ENCODE results near the gene BUB1B.

Gene BUB1B

DNA sequence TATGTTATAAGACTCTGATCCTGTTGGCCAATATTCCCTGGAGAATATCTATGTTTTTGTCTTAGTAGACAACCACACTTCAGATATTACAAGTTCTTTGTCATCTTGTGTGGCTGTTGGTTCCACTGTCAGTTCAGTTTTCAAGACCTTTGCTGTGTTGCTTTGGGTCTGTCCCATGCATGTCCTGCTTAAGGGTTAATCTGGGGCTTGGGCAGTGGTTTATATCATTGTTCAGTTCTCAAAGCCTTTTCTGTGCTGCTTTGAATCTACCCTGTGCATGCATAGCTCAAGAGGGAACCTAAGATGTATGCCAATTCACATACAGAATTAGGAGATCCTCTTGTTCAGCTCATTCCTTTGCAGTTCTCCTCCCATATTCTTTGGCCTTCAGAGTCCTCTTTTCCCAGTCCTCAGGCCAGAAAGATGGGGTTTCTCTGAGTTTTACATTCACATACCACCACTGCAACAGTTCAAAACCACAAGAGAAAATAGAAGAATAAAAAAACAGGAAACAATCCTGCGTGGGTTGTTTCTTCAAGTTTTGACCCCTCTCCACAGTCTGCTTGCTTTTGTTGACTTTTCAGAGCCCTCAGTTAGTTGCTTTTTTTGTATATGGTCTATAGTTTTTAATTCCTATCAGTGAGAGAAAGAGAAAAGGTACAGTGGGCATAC, 21.6 kb downstream of the BUB1B start:
- Histone ChIP-seq H3K4me3 (no peak overlapping the region), H3K27me3 (ENCODE audit: low read depth) (no peaks in the 10 kb centered on the region), H3K36me3 (replicated peaks) (peaks cover 64% of the 10 kb centered on the region), H3K9me3 (no peaks in the 10 kb centered on the region), H3K4me1 (peaks cover 4% of the 10 kb centered on the region; the same call in 1 of the 2 replicates)
- DNase-seq (ENCODE audit: low spot score in 2 of 2): no peak
- in situ Hi-C loops (cut with MboI; ENCODE audit: low sequenced_read_pairs): loop anchor here (25.0 kb wide), 1 partner anchor 1180 kb away; no protein-coding TSS in a partner anchor

DNA sequence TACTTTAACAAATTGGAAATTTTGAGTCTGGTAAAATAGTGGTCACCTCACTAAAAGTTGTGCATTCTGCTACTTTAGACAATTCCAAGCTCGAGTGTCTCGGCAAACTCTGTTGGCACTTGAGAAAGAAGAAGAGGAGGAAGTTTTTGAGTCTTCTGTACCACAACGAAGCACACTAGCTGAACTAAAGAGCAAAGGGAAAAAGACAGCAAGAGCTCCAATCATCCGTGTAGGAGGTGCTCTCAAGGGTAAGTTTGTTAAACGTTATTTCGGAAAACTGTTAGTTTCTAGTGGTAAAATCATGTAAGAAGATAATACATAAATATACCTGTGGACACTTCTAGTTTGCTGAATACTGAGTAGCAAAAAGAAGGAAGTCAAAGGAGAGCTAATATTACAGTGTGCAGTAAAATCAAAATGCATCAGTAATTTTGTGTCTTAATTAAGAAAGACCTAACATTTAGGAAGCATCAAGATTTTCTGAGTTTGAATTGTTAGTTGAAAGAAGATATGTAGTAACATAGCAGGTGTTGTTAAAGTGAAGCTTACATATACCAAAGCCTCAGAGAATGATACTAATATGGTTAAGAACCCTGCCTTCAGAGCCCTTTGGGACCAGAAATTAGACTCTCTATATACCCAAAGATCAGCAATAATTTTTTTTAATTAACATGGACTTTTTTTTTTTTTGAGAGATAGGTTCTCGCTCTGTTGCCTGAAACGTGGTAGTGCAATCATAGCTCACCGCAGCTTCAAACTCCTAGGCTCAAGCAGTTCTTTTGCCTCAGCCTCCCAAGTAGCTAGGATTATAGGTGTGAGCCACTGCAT, 23.0 kb downstream of the BUB1B start:
- in situ Hi-C loops (cut with MboI; ENCODE audit: low sequenced_read_pairs): loop anchor here (25.0 kb wide), 1 partner anchor 1178 kb away; no protein-coding TSS in a partner anchor
- Histone ChIP-seq H3K9me3 (no peaks in the 10 kb centered on the region), H3K4me1 (peaks cover 2% of the 10 kb centered on the region; the same call in 1 of the 2 replicates), H3K4me3 (no peak overlapping the region), H3K27me3 (ENCODE audit: low read depth) (no peaks in the 10 kb centered on the region), H3K36me3 (replicated peaks) (peaks cover 72% of the 10 kb centered on the region)
- no peak for DNase-seq (ENCODE audit: low spot score in 2 of 2)

DNA sequence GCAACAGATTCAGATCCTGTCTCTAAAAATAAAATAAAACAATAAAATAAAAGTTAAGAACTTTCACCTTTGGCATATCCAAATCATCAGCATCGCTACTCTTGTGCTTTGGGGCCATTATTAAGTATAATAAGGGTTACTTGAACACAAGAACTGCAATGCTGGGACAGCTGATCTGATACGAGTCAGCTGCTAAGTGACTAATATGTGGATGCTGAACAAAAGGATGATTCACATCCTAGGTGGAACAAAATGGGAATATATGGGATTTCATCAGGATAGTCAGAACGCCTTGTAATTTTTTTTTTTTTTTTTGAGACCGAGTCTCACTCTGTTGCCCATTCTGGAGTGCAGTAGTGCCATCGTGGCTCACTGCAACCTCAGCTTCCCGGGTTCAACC, 29.7 kb downstream of the BUB1B start:
- Histone ChIP-seq H3K4me1 (peaks cover 3% of the 10 kb centered on the region; the same call in 1 of the 2 replicates), H3K9me3 (no peaks in the 10 kb centered on the region), H3K36me3 (replicated peaks) (peaks cover 80% of the 10 kb centered on the region), H3K27me3 (ENCODE audit: low read depth) (no peaks in the 10 kb centered on the region), H3K4me3 (no peak overlapping the region)
- no peak for DNase-seq (ENCODE audit: low spot score in 2 of 2)
- in situ Hi-C loops (cut with MboI; ENCODE audit: low sequenced_read_pairs): loop anchor here (10.0 to 25.0 kb wide), 2 partner anchors 146 to 1172 kb away; no protein-coding TSS in a partner anchor

DNA sequence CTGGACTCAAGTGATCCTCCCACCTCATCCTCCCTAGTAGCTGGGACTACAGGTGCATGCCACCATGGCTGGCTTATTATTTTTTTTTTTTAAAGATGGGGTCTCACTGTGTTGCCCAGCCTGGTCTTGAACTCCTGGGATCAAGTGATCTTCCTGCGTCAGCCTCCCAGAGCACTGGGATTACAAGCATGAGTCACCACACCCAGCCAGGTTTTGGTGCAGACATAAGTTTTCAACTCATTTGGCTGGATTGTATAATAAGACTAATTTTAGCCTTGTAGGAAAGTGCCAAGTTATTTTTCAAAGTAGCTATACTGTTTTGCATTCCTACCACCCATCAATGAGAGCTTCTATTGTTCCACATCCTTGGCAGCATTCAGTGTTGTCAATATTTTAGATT, 32.1 kb downstream of the BUB1B start:
- Histone ChIP-seq H3K4me1 (peaks cover 3% of the 10 kb centered on the region; the same call in 1 of the 2 replicates), H3K36me3 (replicated peaks) (peaks cover 86% of the 10 kb centered on the region), H3K4me3 (no peak overlapping the region), H3K9me3 (no peaks in the 10 kb centered on the region), H3K27me3 (ENCODE audit: low read depth) (no peaks in the 10 kb centered on the region)
- DNase-seq (ENCODE audit: low spot score in 2 of 2): no peak
- in situ Hi-C loops (cut with MboI; ENCODE audit: low sequenced_read_pairs): loop anchor here (10.0 to 25.0 kb wide), 2 partner anchors 148 to 1169 kb away; no protein-coding TSS in a partner anchor

DNA sequence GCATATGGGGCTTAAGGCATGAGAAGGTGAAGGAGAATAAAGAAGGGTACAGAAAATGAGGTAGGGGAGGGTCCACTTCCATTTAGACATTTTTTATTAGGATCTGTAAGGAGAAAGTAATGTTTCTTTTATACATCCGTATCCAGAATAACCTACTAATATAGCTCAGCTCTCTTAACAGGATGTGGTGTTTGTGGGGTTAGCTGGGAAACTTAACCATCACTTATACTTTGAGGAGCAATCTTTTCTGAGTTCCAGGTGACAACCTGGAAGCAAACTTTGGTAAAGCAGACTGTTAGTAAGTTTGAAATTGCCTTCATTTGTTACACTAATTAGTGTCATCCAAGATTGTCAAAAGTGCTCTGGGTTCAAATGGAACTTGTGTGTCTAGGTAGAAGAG, 36.6 kb downstream of the BUB1B start:
- Histone ChIP-seq H3K27me3 (ENCODE audit: low read depth) (no peaks in the 10 kb centered on the region), H3K36me3 (replicated peaks) (peaks cover 92% of the 10 kb centered on the region), H3K9me3 (no peaks in the 10 kb centered on the region), H3K4me1 (peaks cover 1% of the 10 kb centered on the region; the same call in 1 of the 2 replicates), H3K4me3 (no peak overlapping the region)
- no peak for DNase-seq (ENCODE audit: low spot score in 2 of 2)
- in situ Hi-C loops (cut with MboI; ENCODE audit: low sequenced_read_pairs): loop anchor here (10.0 to 25.0 kb wide), 2 partner anchors 153 to 1165 kb away; no protein-coding TSS in a partner anchor

DNA sequence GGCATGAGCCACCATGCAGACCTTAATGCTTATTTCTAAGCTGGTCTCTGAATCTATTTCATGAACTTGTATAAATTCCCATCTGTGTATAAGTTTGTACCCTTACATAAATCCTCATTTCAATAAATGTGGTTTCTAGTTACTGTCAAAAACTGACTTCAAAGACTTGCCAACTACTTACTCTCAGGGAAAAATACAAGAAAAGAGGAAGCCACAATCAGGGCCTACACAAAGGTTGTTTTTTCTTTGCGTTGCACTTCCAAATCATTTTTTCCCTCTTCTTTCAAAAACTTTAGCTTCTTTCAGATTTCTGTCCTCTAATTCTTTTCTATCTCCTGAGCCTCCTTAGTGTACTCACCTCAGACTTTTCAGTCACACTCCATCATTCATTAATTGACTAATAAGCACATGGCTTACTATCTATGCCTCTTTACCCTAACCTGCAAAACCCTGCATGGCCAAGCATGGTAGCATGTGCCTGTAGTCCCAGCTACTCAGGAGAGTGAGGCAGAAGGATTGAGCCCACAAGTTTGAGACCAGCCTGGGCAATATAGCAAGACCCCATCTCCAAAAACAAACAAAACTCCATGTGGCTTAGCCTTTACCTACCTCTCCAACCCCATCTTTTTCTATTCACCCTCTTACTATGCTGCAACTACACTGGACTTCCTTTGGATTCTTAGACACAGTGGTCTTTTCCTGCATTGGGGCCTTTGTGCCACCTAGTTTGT, 37.7 kb downstream of the BUB1B start:
- Histone ChIP-seq H3K36me3 (replicated peaks) (peaks cover 95% of the 10 kb centered on the region), H3K9me3 (no peaks in the 10 kb centered on the region), H3K4me1 (no peaks in the 10 kb centered on the region), H3K27me3 (ENCODE audit: low read depth) (no peaks in the 10 kb centered on the region), H3K4me3 (no peak overlapping the region)
- in situ Hi-C loops (cut with MboI; ENCODE audit: low sequenced_read_pairs): loop anchor here (10.0 to 25.0 kb wide), 2 partner anchors 154 to 1164 kb away; no protein-coding TSS in a partner anchor
- no peak for DNase-seq (ENCODE audit: low spot score in 2 of 2)

DNA sequence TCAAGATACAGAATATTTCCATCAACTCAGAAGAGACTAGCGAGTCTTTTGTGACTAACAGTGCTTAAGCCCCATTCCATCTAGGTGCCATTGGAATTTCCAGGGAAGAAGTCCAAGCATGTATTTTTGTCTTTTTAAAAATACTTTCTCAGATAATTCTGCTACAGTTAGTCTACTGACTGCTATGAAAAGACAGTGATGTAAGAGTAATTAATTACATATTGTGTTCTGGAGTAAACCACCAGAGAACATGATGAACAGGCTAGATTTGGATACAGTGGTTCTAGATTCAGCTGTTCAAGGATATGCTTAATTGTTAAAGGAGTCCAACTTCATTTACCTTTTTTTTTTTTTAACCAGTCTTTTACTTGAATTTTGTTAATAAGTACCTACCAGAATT, 43.2 kb downstream of the BUB1B start:
- in situ Hi-C loops (cut with MboI; ENCODE audit: low sequenced_read_pairs): no loop called here
- no peak for DNase-seq (ENCODE audit: low spot score in 2 of 2)

DNA sequence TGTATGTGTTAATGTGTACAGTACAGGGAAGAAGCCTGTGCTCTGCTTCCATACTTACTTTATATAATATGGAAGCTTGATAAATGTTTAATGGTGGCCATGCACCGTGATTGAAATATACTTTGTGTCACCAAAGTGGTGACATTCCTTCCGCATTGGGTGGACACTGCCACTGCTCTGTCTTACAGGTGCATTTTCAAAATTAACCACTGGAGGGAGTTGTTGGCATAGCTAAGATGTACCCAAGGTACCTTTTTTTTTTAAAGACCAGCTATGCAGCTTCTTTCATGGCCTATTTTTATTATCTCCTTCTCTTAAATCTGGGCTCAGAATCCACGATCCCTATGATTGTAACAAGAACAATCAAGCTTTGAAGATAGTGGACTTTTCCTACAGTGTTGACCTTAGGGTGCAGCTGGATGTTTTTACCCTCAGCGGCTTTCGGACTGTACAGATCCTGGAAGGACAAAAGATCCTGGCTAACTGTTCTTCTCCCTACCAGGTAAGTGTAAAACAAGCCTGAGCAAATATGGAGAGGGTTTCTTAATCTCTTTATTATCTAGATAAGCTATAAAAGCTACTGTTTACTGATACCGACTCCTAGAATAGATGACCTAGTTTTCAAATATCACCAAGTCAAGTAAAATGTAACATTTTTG, 56.4 kb downstream of the BUB1B start:
- Histone ChIP-seq H3K27me3 (ENCODE audit: low read depth) (no peaks in the 10 kb centered on the region), H3K4me1 (no peaks in the 10 kb centered on the region), H3K9me3 (no peaks in the 10 kb centered on the region), H3K4me3 (no peak overlapping the region), H3K36me3 (replicated peaks) (peaks cover 89% of the 10 kb centered on the region)
- in situ Hi-C loops (cut with MboI; ENCODE audit: low sequenced_read_pairs): no loop called here
- peak; percentile 59 to 66 for DNase-seq (ENCODE audit: low spot score in 2 of 2)

More for the DNA sequence above, 43.2 kb downstream of the BUB1B start:
- Histone ChIP-seq H3K4me3 (no peak overlapping the region), H3K4me1 (no peaks in the 10 kb centered on the region), H3K27me3 (ENCODE audit: low read depth) (no peaks in the 10 kb centered on the region), H3K9me3 (no peaks in the 10 kb centered on the region), H3K36me3 (replicated peaks) (peaks cover 89% of the 10 kb centered on the region)

DNA sequence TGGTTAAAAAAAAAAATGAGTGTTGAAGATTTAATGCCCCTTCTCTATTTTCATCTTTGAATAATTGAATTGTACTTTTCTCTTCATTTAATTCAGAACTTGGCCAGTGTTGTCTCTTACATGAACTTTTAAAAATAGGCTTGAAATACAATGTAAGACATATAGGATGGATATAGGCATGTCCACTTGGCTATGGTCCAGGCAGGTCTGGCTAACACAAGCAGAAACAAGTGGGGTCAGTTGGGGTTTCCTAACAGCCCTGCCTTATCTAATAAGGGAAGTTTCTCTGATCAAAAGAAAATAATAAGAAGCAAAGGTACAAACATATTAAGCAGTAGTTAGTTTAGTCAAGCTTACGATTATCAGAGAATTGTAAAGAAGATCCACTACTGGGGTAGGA, 58.9 kb downstream of the BUB1B start:
- H3K36me3 ChIP-seq (replicated peaks): peaks cover 82% of the 10 kb centered on the region
- no peak overlapping the region for H3K4me3 ChIP-seq
- in situ Hi-C loops (cut with MboI; ENCODE audit: low sequenced_read_pairs): loop anchor here (5.0 kb wide), 1 partner anchor 52 kb away; no protein-coding TSS in a partner anchor

DNA sequence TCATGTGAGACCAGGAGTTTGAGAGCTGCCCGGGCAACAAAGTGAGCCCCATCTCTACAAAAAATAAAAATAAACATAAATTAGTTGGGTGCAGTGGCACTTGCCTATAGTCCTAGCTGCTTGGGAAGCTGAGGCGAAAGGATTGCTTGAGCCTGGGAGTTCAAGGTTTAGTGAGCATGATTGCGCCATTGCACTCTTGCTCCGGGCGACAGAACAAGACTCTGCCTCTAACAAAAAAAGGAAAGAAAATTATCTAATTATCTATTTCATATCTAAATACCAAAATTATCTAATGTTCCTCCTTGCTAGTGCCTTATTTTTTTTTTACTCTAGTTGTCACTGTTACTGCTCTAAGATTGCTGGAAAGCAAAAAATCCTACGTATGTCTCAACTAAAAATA, 61.3 kb downstream of the BUB1B start:
- Histone ChIP-seq H3K4me3 (no peak overlapping the region), H3K27me3 (ENCODE audit: low read depth) (no peaks in the 10 kb centered on the region), H3K9me3 (no peaks in the 10 kb centered on the region), H3K36me3 (replicated peaks) (peaks cover 80% of the 10 kb centered on the region), H3K4me1 (no peaks in the 10 kb centered on the region)
- in situ Hi-C loops (cut with MboI; ENCODE audit: low sequenced_read_pairs): loop anchor here (5.0 kb wide), 1 partner anchor 50 kb away; no protein-coding TSS in a partner anchor
- no peak for DNase-seq (ENCODE audit: low spot score in 2 of 2)

More for the DNA sequence above, 58.9 kb downstream of the BUB1B start:
- Histone ChIP-seq H3K4me1 (no peaks in the 10 kb centered on the region), H3K9me3 (no peaks in the 10 kb centered on the region), H3K27me3 (ENCODE audit: low read depth) (no peaks in the 10 kb centered on the region)
- no peak for DNase-seq (ENCODE audit: low spot score in 2 of 2)

DNA sequence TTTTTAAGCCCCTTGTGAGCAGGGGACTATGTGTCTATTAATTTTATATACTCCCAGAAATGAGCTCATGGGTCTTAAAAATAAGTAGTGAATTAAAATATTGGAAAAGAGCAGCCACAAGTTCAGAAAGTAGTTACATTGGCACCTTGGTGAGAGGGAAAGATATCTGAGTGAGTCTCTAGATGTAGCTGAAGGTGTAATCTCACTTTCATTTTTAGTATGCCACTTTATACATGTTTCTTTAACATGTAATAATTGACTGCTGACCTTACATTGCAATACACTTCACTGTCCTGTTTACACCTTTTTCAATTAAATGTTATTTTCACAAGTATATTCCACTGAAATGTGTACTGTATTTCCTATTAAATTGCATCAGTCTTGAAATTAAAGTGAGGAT, 65.9 kb downstream of the BUB1B start:
- Histone ChIP-seq H3K4me1 (no peaks in the 10 kb centered on the region), H3K27me3 (ENCODE audit: low read depth) (no peaks in the 10 kb centered on the region), H3K4me3 (no peak overlapping the region), H3K36me3 (replicated peaks) (peaks cover 64% of the 10 kb centered on the region), H3K9me3 (no peaks in the 10 kb centered on the region)
- in situ Hi-C loops (cut with MboI; ENCODE audit: low sequenced_read_pairs): no loop called here
- DNase-seq (ENCODE audit: low spot score in 2 of 2): no peak

DNA sequence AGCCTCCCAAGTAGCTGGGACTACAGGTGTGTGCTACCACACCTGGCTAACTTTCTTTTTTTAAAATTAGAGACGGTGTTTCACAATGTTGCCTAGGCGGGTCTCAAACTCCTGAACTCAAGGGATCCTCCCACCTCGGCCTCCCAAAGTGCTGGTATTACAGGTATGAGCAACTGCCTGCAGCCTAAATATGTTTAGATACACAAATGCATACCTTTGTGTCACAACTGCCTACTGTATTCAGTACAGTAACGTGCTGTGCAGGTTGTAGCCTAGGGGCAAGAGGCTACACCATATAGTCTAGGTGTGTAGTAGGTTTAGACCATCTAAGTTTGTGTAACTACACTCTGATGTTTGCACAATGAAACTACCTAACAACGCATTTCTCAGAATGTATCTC, 68.4 kb downstream of the BUB1B start:
- Histone ChIP-seq H3K9me3 (no peaks in the 10 kb centered on the region), H3K27me3 (ENCODE audit: low read depth) (no peaks in the 10 kb centered on the region), H3K4me3 (no peak overlapping the region), H3K36me3 (replicated peaks) (peaks cover 50% of the 10 kb centered on the region), H3K4me1 (no peaks in the 10 kb centered on the region)
- in situ Hi-C loops (cut with MboI; ENCODE audit: low sequenced_read_pairs): no loop called here
- no peak for DNase-seq (ENCODE audit: low spot score in 2 of 2)

DNA sequence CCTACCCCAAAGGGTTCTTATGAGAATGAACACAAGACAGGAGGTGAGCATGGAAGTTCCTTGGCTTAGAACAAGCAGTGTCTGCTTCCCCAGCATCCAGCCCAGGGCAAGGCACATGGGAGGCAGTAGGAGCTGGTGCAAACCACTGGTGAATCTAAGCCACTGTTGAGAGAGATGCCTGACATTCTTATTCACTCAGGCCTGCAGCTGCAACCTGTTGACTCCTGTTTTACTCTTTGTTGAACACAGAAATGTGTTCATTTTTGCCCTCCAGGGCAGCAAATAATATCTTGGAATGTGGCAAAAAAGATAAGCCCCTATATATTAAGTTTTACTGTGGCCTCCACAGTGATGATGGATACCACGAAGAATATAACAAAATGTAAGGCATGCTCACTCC, 69.1 kb downstream of the BUB1B start:
- in situ Hi-C loops (cut with MboI; ENCODE audit: low sequenced_read_pairs): no loop called here
- Histone ChIP-seq H3K4me3 (no peak overlapping the region), H3K27me3 (ENCODE audit: low read depth) (no peaks in the 10 kb centered on the region), H3K36me3 (replicated peaks) (peaks cover 45% of the 10 kb centered on the region), H3K4me1 (no peaks in the 10 kb centered on the region), H3K9me3 (no peaks in the 10 kb centered on the region)
- no peak for DNase-seq (ENCODE audit: low spot score in 2 of 2)
